ENCODE measurements around the gene SAMM50.

Gene SAMM50

GRCh38 chr22:43917521-43917920 lies 37.7 kb upstream of the SAMM50 start (continued):
- TF ChIP-seq CSRNP3 (CRISPR knock-in tag; IDR thresholded peaks at IDR 0.05), result no peak
- TF ChIP-seq ZC3H10 (CRISPR knock-in tag; IDR thresholded peaks at IDR 0.05), result no peak

- TF ChIP-seq ZNF565 (CRISPR knock-in tag; conservative IDR thresholded peaks at IDR 0.05; ENCODE audit: low read depth) (no peak), CSRNP3 (CRISPR knock-in tag; IDR thresholded peaks at IDR 0.05) (no peak), RARB (CRISPR knock-in tag; IDR thresholded peaks at IDR 0.05) (no peak), ARNTL (CRISPR knock-in tag; IDR thresholded peaks at IDR 0.05; ENCODE audit: borderline replicate concordance, low read depth) (no peak), GLIS3 (CRISPR knock-in tag; IDR thresholded peaks at IDR 0.05) (no peak), TOX (CRISPR knock-in tag; IDR thresholded peaks at IDR 0.05; ENCODE audit: borderline replicate concordance) (no peak), ISL1 (CRISPR knock-in tag; IDR thresholded peaks at IDR 0.05) (no peak), SNAI2 (CRISPR knock-in tag; IDR thresholded peaks at IDR 0.05) (no peak), TSHZ2 (CRISPR knock-in tag; IDR thresholded peaks at IDR 0.05) (no peak), CREB5 (CRISPR knock-in tag; IDR thresholded peaks at IDR 0.05; ENCODE audit: low read depth) (no peak), OSR1 (CRISPR knock-in tag; IDR thresholded peaks at IDR 0.05) (no peak), PPARA (CRISPR knock-in tag; IDR thresholded peaks at IDR 0.05; ENCODE audit: borderline replicate concordance) (no peak)
- no peak for ATAC-seq
These were observed 35.9 kb upstream of the SAMM50 start for GRCh38 chr22:43919106-43919973.

GRCh38 chr22:43921370-43921769 lies 33.9 kb upstream of the SAMM50 start:
- no peak; the same call in 2 of the 3 replicates for ATAC-seq
- no peak for TF ChIP-seq POU6F1 (CRISPR knock-in tag; IDR thresholded peaks at IDR 0.05; ENCODE audit: borderline replicate concordance, low read depth)
- TF ChIP-seq ESRRG (CRISPR knock-in tag; IDR thresholded peaks at IDR 0.05), result no peak
- TF ChIP-seq RARB (CRISPR knock-in tag; IDR thresholded peaks at IDR 0.05), result no peak
- TF ChIP-seq CSDC2 (CRISPR knock-in tag; IDR thresholded peaks at IDR 0.05), result no peak
- TF ChIP-seq TCF4 (CRISPR knock-in tag; IDR thresholded peaks at IDR 0.05; ENCODE audit: borderline replicate concordance), result no peak
- TF ChIP-seq ZFP30 (CRISPR knock-in tag; IDR thresholded peaks at IDR 0.05), result no peak
- TF ChIP-seq ZNF8 (CRISPR knock-in tag; IDR thresholded peaks at IDR 0.05), result no peak
- no peak for TF ChIP-seq ZNF70 (CRISPR knock-in tag; IDR thresholded peaks at IDR 0.05)
- TF ChIP-seq ISL1 (CRISPR knock-in tag; IDR thresholded peaks at IDR 0.05), result no peak
- TF ChIP-seq ZNF565 (CRISPR knock-in tag; conservative IDR thresholded peaks at IDR 0.05; ENCODE audit: low read depth), result no peak

All from SK-N-SH treated with all-trans-retinoic acid at 6 μM for 48 hours (cell line).